SK-N-SH (cell line): ENCODE data around the gene RARB. TPM values are rescaled to one million over a fixed set of nuclear protein-coding genes. Genes with fewer than 3 reads are reported as not detected.

Experiments used
- CTCF ChIA-PET: fragments of 300-600, 350-600 bp; formaldehyde crosslinking; extraction: SDS; loops from one replicate; lab custom pipeline; 2021; lab: Yijun Ruan, JAX
- POLR2A ChIA-PET: fragments of 350-600 bp; sonication (Branson Sonifier 250); formaldehyde crosslinking; extraction: SDS; loops from one replicate; lab custom pipeline; 2020; ENCODE audit warnings: antibody characterized with exemption, inconsistent platforms; lab: Yijun Ruan, JAX
- DNase-seq: peaks from one replicate; pipeline ENCODE4 v3.0.0; 2012
- H2AFZ ChIP-seq: fragments of 200-600 bp; sonication (generic); 2 replicates; pipeline ENCODE4 v1.8.1; 2016; ENCODE audit warnings: antibody characterized with exemption, mild to moderate bottlenecking, low read depth
- H3F3A ChIP-seq: fragments of 200-600 bp; sonication (generic); replicated peaks from 2 replicates; pipeline ENCODE3; 2016; ENCODE audit warnings: antibody characterized with exemption, mild to moderate bottlenecking; ENCODE audit not compliant: insufficient read depth
- H3K27ac ChIP-seq, 2 experiments: fragments of 200-500 bp in 1 of 2; fragments of 200-600 bp in 1 of 2; sonication (Bioruptor generic) in 1 of 2; sonication (generic), shearing (Covaris generic) in 1 of 2; 2 replicates each; pipeline versions ENCODE4 v1.5.1 to v1.6.1; 2014 to 2016; ENCODE audit warnings: low read depth in 2 of 2, inconsistent platforms in 1 of 2, low read length in 1 of 2, mild to moderate bottlenecking in 1 of 2, mixed read lengths in 1 of 2
- H3K27me3 ChIP-seq: fragments of 200-600 bp; sonication (generic), shearing (Covaris generic); 2 replicates; pipeline ENCODE4 v1.6.1; 2016; ENCODE audit warnings: mixed run types; ENCODE audit not compliant: insufficient read depth
- H3K36me3 ChIP-seq, 2 experiments: fragments of 200-500 bp in 1 of 2; fragments of 200-600 bp in 1 of 2; sonication (Bioruptor generic) in 1 of 2; sonication (generic) in 1 of 2; replicated peaks in 1 of 2; 2 replicates each; pipeline versions ENCODE3 to v1.5.1; 2014 to 2016; ENCODE audit warnings: low read length in 1 of 2, mild to moderate bottlenecking in 1 of 2; ENCODE audit not compliant: insufficient read depth in 2 of 2, control insufficient read depth in 1 of 2
- H3K4me1 ChIP-seq, 2 experiments: fragments of 200-500 bp in 1 of 2; fragments of 200-600 bp in 1 of 2; sonication (Bioruptor generic) in 1 of 2; sonication (generic), shearing (Covaris generic) in 1 of 2; 2 replicates each; pipeline versions ENCODE4 v1.5.1 to v1.6.1; 2014 to 2016; ENCODE audit warnings: low read depth in 1 of 2, low read length in 1 of 2, mixed run types in 1 of 2; ENCODE audit not compliant: insufficient read depth in 2 of 2, control insufficient read depth in 1 of 2
- H3K4me2 ChIP-seq: fragments of 200-600 bp; sonication (generic), shearing (Covaris generic); 2 replicates; pipeline ENCODE4 v1.6.1; 2017; ENCODE audit warnings: mixed run types
- H3K4me3 ChIP-seq, 2 experiments: fragments of 200-500 bp in 1 of 2; fragments of 200-600 bp in 1 of 2; sonication (Bioruptor generic) in 1 of 2; sonication (generic), shearing (Covaris generic) in 1 of 2; 2 replicates each; pipeline versions ENCODE4 v1.5.1 to v1.8.1; 2014 to 2016; ENCODE audit warnings: low read depth in 2 of 2, inconsistent platforms in 1 of 2, low read length in 1 of 2, mild to moderate bottlenecking in 1 of 2, mixed read lengths in 1 of 2, moderate library complexity in 1 of 2
- H3K79me2 ChIP-seq: fragments of 200-600 bp; sonication (generic); 2 replicates; pipeline ENCODE4 v1.8.1; 2017; ENCODE audit warnings: mild to moderate bottlenecking; ENCODE audit not compliant: insufficient read depth
- H3K9ac ChIP-seq: fragments of 200-600 bp; sonication (generic); 2 replicates; pipeline ENCODE4 v1.6.1; 2017; ENCODE audit warnings: mixed run types
- H3K9me2 ChIP-seq: fragments of 200-600 bp; sonication (generic); 2 replicates; pipeline ENCODE4 v1.6.1; 2017; ENCODE audit warnings: mixed run types
- H3K9me3 ChIP-seq: fragments of 200-600 bp; sonication (generic); 2 replicates; pipeline ENCODE4 v1.6.1; 2017; ENCODE audit warnings: mixed run types, mild to moderate bottlenecking, moderate library complexity
- H4K20me1 ChIP-seq: fragments of 200-600 bp; sonication (generic); 2 replicates; pipeline ENCODE4 v1.6.1; 2017; ENCODE audit warnings: mild to moderate bottlenecking, mixed run types; ENCODE audit not compliant: insufficient read depth
- CHD2 ChIP-seq: fragments of 150-350 bp; IDR thresholded peaks from 2 replicates; pipeline ENCODE4 v1.6.1; 2018; ENCODE audit warnings: low read length; ENCODE audit not compliant: partially characterized antibody
- CTCF ChIP-seq: fragments of 200-600 bp; sonication (generic); IDR thresholded peaks from 2 replicates; pipeline ENCODE4 v1.6.1; 2017; ENCODE audit warnings: antibody characterized with exemption, mild to moderate bottlenecking, moderate library complexity
- EP300 ChIP-seq, 2 experiments: IDR thresholded peaks; 2 replicates each; pipeline versions ENCODE4 v1.4.0 to v1.6.1; 2012; ENCODE audit warnings: borderline replicate concordance in 1 of 2, low read depth in 1 of 2, low read length in 1 of 2
- EZH2phosphoT487 ChIP-seq: fragments of 200-600 bp; sonication (generic); IDR thresholded peaks from 2 replicates; pipeline ENCODE4 v1.6.1; 2017; ENCODE audit warnings: low read depth, mixed run types, mild to moderate bottlenecking, antibody characterized with exemption, moderate library complexity, borderline replicate concordance
- FOSL2 ChIP-seq: IDR thresholded peaks from 2 replicates; pipeline ENCODE4 v1.4.0; 2012; ENCODE audit warnings: low read depth, mild to moderate bottlenecking, moderate library complexity, borderline replicate concordance
- FOXJ3 ChIP-seq: sonication (generic); formaldehyde crosslinking; IDR thresholded peaks from 2 replicates; pipeline ENCODE4 v1.5.1; 2020; ENCODE audit warnings: mild to moderate bottlenecking, missing genetic modification reagents
- GABPA ChIP-seq: IDR thresholded peaks from 2 replicates; pipeline ENCODE4 v1.4.0; 2012; ENCODE audit warnings: low read depth, mild to moderate bottlenecking
- GATA2 ChIP-seq: sonication (generic); formaldehyde crosslinking; IDR thresholded peaks from 2 replicates; pipeline ENCODE4 v1.5.0; 2020; ENCODE audit warnings: mild to moderate bottlenecking, missing genetic modification reagents
- IRF3 ChIP-seq: fragments of 150-350 bp; IDR thresholded peaks from 2 replicates; pipeline ENCODE4 v1.6.1; 2016; ENCODE audit warnings: mild to moderate bottlenecking, low read depth, low read length
- MAX ChIP-seq: IDR thresholded peaks from 2 replicates; pipeline ENCODE4 v1.4.0; 2012; ENCODE audit warnings: low read depth
- MEF2A ChIP-seq: IDR thresholded peaks from 2 replicates; pipeline ENCODE4 v1.4.0; 2012; ENCODE audit warnings: low read depth, borderline replicate concordance
- MXI1 ChIP-seq: IDR thresholded peaks from 2 replicates; pipeline ENCODE4 v1.6.1; 2012; ENCODE audit warnings: mild to moderate bottlenecking, low read depth, low read length, improper control_type of control experiment
- NFIC ChIP-seq: IDR thresholded peaks from 2 replicates; pipeline ENCODE4 v1.4.0; 2012; ENCODE audit warnings: borderline replicate concordance
- POLR2AphosphoS5 ChIP-seq: IDR thresholded peaks from 2 replicates; pipeline ENCODE4 v1.6.1; 2012; ENCODE audit warnings: low read depth, low read length
- RAD21 ChIP-seq: IDR thresholded peaks from 2 replicates; pipeline ENCODE4 v1.6.1; 2012; ENCODE audit warnings: mild to moderate bottlenecking, low read length
- RCOR1 ChIP-seq: fragments of 150-350 bp; IDR thresholded peaks from 2 replicates; pipeline ENCODE4 v1.6.1; 2017; ENCODE audit warnings: antibody characterized with exemption, low read length
- RXRA ChIP-seq: IDR thresholded peaks from 2 replicates; pipeline ENCODE4 v1.4.0; 2012; ENCODE audit warnings: low read depth, mild to moderate bottlenecking, borderline replicate concordance
- SIN3A ChIP-seq: IDR thresholded peaks from 2 replicates; pipeline ENCODE4 v1.6.1; 2012; ENCODE audit warnings: low read depth, mild to moderate bottlenecking, low read length, moderate library complexity, borderline replicate concordance
- TAF1 ChIP-seq: IDR thresholded peaks from 2 replicates; pipeline ENCODE4 v1.6.1; 2012; ENCODE audit warnings: low read depth, mild to moderate bottlenecking, low read length, moderate library complexity, borderline replicate concordance
- TCF12 ChIP-seq: IDR thresholded peaks from 2 replicates; pipeline ENCODE4 v1.4.0; 2012
- TEAD4 ChIP-seq: IDR thresholded peaks from 2 replicates; pipeline ENCODE4 v1.4.0; 2012; ENCODE audit warnings: mild to moderate bottlenecking, borderline replicate concordance; ENCODE audit not compliant: insufficient read depth
- USF1 ChIP-seq: IDR thresholded peaks from 2 replicates; pipeline ENCODE4 v1.4.0; 2012; ENCODE audit warnings: low read depth, borderline replicate concordance
- USF2 ChIP-seq: fragments of 150-350 bp; IDR thresholded peaks from 2 replicates; pipeline ENCODE4 v1.6.1; 2017; ENCODE audit warnings: antibody characterized with exemption, low read length, low read depth, borderline replicate concordance
- ZBTB33 ChIP-seq: IDR thresholded peaks from 2 replicates; pipeline ENCODE4 v1.4.0; 2012; ENCODE audit warnings: low read depth, borderline replicate concordance
- WGBS: methylation state at CpG from one replicate; pipeline ENCODE4 v1.1.6; 2017; ENCODE audit warnings: low lambda C conversion rate; 5-methylcytosine and 5-hydroxymethylcytosine counted together
- polyA plus RNA-seq, 3 experiments: library from polyadenylated mRNA; depleted of rRNA; stranded (reverse); fragments of >200 nt; gene quantifications; 2 replicates each; pipeline ENCODE4 v1.2.3, GENCODE V29; 2012

The RARB gene
- polyA plus RNA-seq, 1 of the 3 experiments (the other 2 are of a cell fraction) = 10.7 TPM

- no peak overlapping the region for H2AFZ ChIP-seq
- peaks cover 43% of the 10 kb centered on the region for H3F3A ChIP-seq
- no peaks in the 10 kb centered on the region for H3K9me2 ChIP-seq
- peak overlapping the region; percentile 48; the same call in 1 of the 2 replicates for H3K9ac ChIP-seq
- peak overlapping the region; percentile 48 for H3K4me2 ChIP-seq
- peaks cover 14 to 23% of the 10 kb centered on the region in 2 experiments for H3K4me1 ChIP-seq
- no peak for DNase-seq
- ChIA-PET POLR2A (interaction anchor here (1.0 kb wide), 1 partner anchor 164 kb away, joined by 3 read pairs; the partner anchor contains the start of gene RARB), CTCF (interaction anchor here (0.6 to 6.0 kb wide), 33 partner anchors 11 to 912 kb away, joined by 3 to 40 read pairs (median 5); partner anchors contain the start of gene RARB)
- H3K36me3 ChIP-seq = peaks cover 16 to 26% of the 10 kb centered on the region in 2 experiments
- peak overlapping the region; percentile 58 to 70 for H3K27ac ChIP-seq
- no peaks in the 10 kb centered on the region for H3K79me2 ChIP-seq
- H3K4me3 ChIP-seq = no peak overlapping the region
- no peaks in the 10 kb centered on the region for H3K27me3 ChIP-seq
- 43% methylated on average over 3 of the region's 3 CpGs for WGBS
- no peaks in the 10 kb centered on the region for H3K9me3 ChIP-seq
- H4K20me1 ChIP-seq = no peaks in the 10 kb centered on the region
- TF ChIP-seq FOXJ3 (CRISPR knock-in tag) (no peak), POLR2AphosphoS5 (no peak), TAF1 (no peak), CTCF (peak; percentile 57), IRF3 (no peak), RAD21 (peak; percentile 54), EP300 (IDR thresholded peaks at IDR 0.05; ENCODE audit: borderline replicate concordance in 1 of 2, low read depth in 1 of 2, low read length in 1 of 2) (peak in 1 of 2 experiments; percentile 21; a peak in 1 of 4 replicates), USF2 (no peak), MAX (no peak), SIN3A (no peak), ZBTB33 (no peak), USF1 (no peak), RCOR1 (no peak), MEF2A (no peak), GATA2 (CRISPR knock-in tag) (no peak), TEAD4 (no peak), RXRA (no peak), NFIC (no peak), EZH2phosphoT487 (no peak), MXI1 (no peak), FOSL2 (peak; percentile 7; the same call in 1 of the 2 replicates), GABPA (no peak), CHD2 (no peak), TCF12 (no peak)
Measured at GRCh38 chr3:25592510-25592968, 164.5 kb downstream of the RARB start.
